Measurements from ENCODE around the gene AFAP1L1.

The AFAP1L1 gene

GRCh38 chr5:149374801-149375200 lies 103.1 kb downstream of the AFAP1L1 start:
- Histone ChIP-seq H3K23ac (ENCODE audit: low read depth, low read length, poor library complexity) (no peak overlapping the region), H4K8ac (ENCODE audit: low read depth, low read length) (no peak overlapping the region), H3K9ac (ENCODE audit: low read depth, low read length, poor library complexity) (no peak overlapping the region), H2AFZ (ENCODE audit: low read length) (no peak overlapping the region), H3K4me1 (ENCODE audit: control insufficient read depth in 2 of 2, insufficient read depth in 1 of 2, low read depth in 1 of 2, low read length in 2 of 2) (peaks cover 0 to 3% of the 10 kb centered on the region in 2 donors), H2BK12ac (ENCODE audit: low read length) (no peak overlapping the region), H3K18ac (ENCODE audit: low read length) (no peak overlapping the region), H2BK5ac (ENCODE audit: low read length) (no peak overlapping the region), H3K27ac (replicated peaks; ENCODE audit: low read length) (no peak overlapping the region), H3K9me3 (replicated peaks in 1 of 2; ENCODE audit: control insufficient read depth in 2 of 2, insufficient read depth in 1 of 2, low read depth in 1 of 2, low read length in 2 of 2) (no peaks in the 10 kb centered on the region), H3K36me3 (replicated peaks in 1 of 2; ENCODE audit: control insufficient read depth in 2 of 2, insufficient read depth in 2 of 2, low read length in 2 of 2) (peaks cover 0 to 2% of the 10 kb centered on the region in 2 donors), H3K4ac (ENCODE audit: low read length) (no peak overlapping the region), H3K14ac (ENCODE audit: low read length) (no peak overlapping the region), H3K4me3 (ENCODE audit: low read length in 2 of 2) (no peak overlapping the region), H2AK5ac (ENCODE audit: low read depth, low read length) (no peak overlapping the region), H3K27me3 (ENCODE audit: control insufficient read depth in 3 of 3, insufficient read depth in 3 of 3, low read depth in 1 of 3, low read length in 3 of 3) (no peaks in the 10 kb centered on the region), H4K91ac (ENCODE audit: low read depth, low read length, poor library complexity) (no peak overlapping the region), H2BK15ac (ENCODE audit: low read length) (no peak overlapping the region), H3K4me2 (ENCODE audit: insufficient read depth, low read length, poor library complexity, severe bottlenecking) (no peak overlapping the region), H3K79me1 (ENCODE audit: low read depth, low read length) (no peaks in the 10 kb centered on the region), H2BK120ac (ENCODE audit: low read depth, low read length) (no peak overlapping the region)
- WGBS, 2 donors (ENCODE audit: extremely low coverage in 2 of 2, insufficient read length in 2 of 2, insufficient replicate concordance in 1 of 2), result no CpG with 5 or more reads among the region's 3 CpGs
- no peak for DNase-seq (ENCODE audit: low spot score)

- no peak for DNase-seq (ENCODE audit: low spot score)
- Histone ChIP-seq H2BK5ac (ENCODE audit: low read length) (no peak overlapping the region), H2AFZ (ENCODE audit: low read length) (no peak overlapping the region), H2BK12ac (ENCODE audit: low read length) (no peak overlapping the region), H3K4ac (ENCODE audit: low read length) (no peak overlapping the region), H2AK5ac (ENCODE audit: low read depth, low read length) (no peak overlapping the region), H3K27ac (replicated peaks; ENCODE audit: low read length) (no peak overlapping the region), H3K4me3 (ENCODE audit: low read length in 2 of 2) (no peak overlapping the region), H3K79me1 (ENCODE audit: low read depth, low read length) (no peaks in the 10 kb centered on the region), H3K4me2 (ENCODE audit: insufficient read depth, low read length, poor library complexity, severe bottlenecking) (no peak overlapping the region), H3K36me3 (replicated peaks in 1 of 2; ENCODE audit: control insufficient read depth in 2 of 2, insufficient read depth in 2 of 2, low read length in 2 of 2) (peaks cover 0 to 2% of the 10 kb centered on the region in 2 donors), H2BK15ac (ENCODE audit: low read length) (no peak overlapping the region), H3K18ac (ENCODE audit: low read length) (no peak overlapping the region), H4K91ac (ENCODE audit: low read depth, low read length, poor library complexity) (no peak overlapping the region), H3K9me3 (replicated peaks in 1 of 2; ENCODE audit: control insufficient read depth in 2 of 2, insufficient read depth in 1 of 2, low read depth in 1 of 2, low read length in 2 of 2) (no peaks in the 10 kb centered on the region), H3K27me3 (ENCODE audit: control insufficient read depth in 3 of 3, insufficient read depth in 3 of 3, low read depth in 1 of 3, low read length in 3 of 3) (no peaks in the 10 kb centered on the region), H3K9ac (ENCODE audit: low read depth, low read length, poor library complexity) (no peak overlapping the region), H3K14ac (ENCODE audit: low read length) (no peak overlapping the region), H4K8ac (ENCODE audit: low read depth, low read length) (no peak overlapping the region), H2BK120ac (ENCODE audit: low read depth, low read length) (no peak overlapping the region), H3K23ac (ENCODE audit: low read depth, low read length, poor library complexity) (no peak overlapping the region), H3K4me1 (ENCODE audit: control insufficient read depth in 2 of 2, insufficient read depth in 1 of 2, low read depth in 1 of 2, low read length in 2 of 2) (peaks cover 0 to 4% of the 10 kb centered on the region in 2 donors)
- WGBS, 2 donors (ENCODE audit: extremely low coverage in 2 of 2, insufficient read length in 2 of 2, insufficient replicate concordance in 1 of 2), result no CpG with 5 or more reads among the region's 6 CpGs
Measured at GRCh38 chr5:149375434-149375833, 103.8 kb downstream of the AFAP1L1 start.

- WGBS, 2 donors (ENCODE audit: extremely low coverage in 2 of 2, insufficient read length in 2 of 2, insufficient replicate concordance in 1 of 2), result no CpG with 5 or more reads among the region's 12 CpGs
- H2BK5ac ChIP-seq (ENCODE audit: low read length), result no peak overlapping the region
- H4K91ac ChIP-seq (ENCODE audit: low read depth, low read length, poor library complexity), result peak overlapping the region; percentile 28
- no peak overlapping the region for H3K18ac ChIP-seq (ENCODE audit: low read length)
- no peak for DNase-seq (ENCODE audit: low spot score)
- no peak overlapping the region for H2AFZ ChIP-seq (ENCODE audit: low read length)
- no peak overlapping the region for H3K4ac ChIP-seq (ENCODE audit: low read length)
- no peak overlapping the region for H3K23ac ChIP-seq (ENCODE audit: low read depth, low read length, poor library complexity)
- H2BK15ac ChIP-seq (ENCODE audit: low read length), result peak overlapping the region; percentile 31
- H3K79me1 ChIP-seq (ENCODE audit: low read depth, low read length), result no peaks in the 10 kb centered on the region
- no peak overlapping the region for H4K8ac ChIP-seq (ENCODE audit: low read depth, low read length)
- no peak overlapping the region for H2BK12ac ChIP-seq (ENCODE audit: low read length)
- H3K9me3 ChIP-seq (replicated peaks in 1 of 2; ENCODE audit: control insufficient read depth in 2 of 2, insufficient read depth in 1 of 2, low read depth in 1 of 2, low read length in 2 of 2), result no peaks in the 10 kb centered on the region
- H3K4me3 ChIP-seq (ENCODE audit: low read length in 2 of 2), result no peak overlapping the region
- H3K36me3 ChIP-seq (replicated peaks in 1 of 2; ENCODE audit: control insufficient read depth in 2 of 2, insufficient read depth in 2 of 2, low read length in 2 of 2), result peaks cover 0 to 2% of the 10 kb centered on the region in 2 donors
- H3K4me2 ChIP-seq (ENCODE audit: insufficient read depth, low read length, poor library complexity, severe bottlenecking), result no peak overlapping the region
- H2BK120ac ChIP-seq (ENCODE audit: low read depth, low read length), result no peak overlapping the region
- no peak overlapping the region for H3K14ac ChIP-seq (ENCODE audit: low read length)
- H2AK5ac ChIP-seq (ENCODE audit: low read depth, low read length), result no peak overlapping the region
- no peak overlapping the region for H3K9ac ChIP-seq (ENCODE audit: low read depth, low read length, poor library complexity)
- H3K27ac ChIP-seq (replicated peaks; ENCODE audit: low read length), result no peak overlapping the region
- H3K4me1 ChIP-seq (ENCODE audit: control insufficient read depth in 2 of 2, insufficient read depth in 1 of 2, low read depth in 1 of 2, low read length in 2 of 2), result peaks cover under 1 to 10% of the 10 kb centered on the region in 2 donors
- H3K27me3 ChIP-seq (ENCODE audit: control insufficient read depth in 3 of 3, insufficient read depth in 3 of 3, low read depth in 1 of 3, low read length in 3 of 3), result no peaks in the 10 kb centered on the region
Measured at GRCh38 chr5:149376104-149376503, 104.4 kb downstream of the AFAP1L1 start.

GRCh38 chr5:149376711-149377447 lies 105.2 kb downstream of the AFAP1L1 start:
- H3K27ac ChIP-seq (replicated peaks; ENCODE audit: low read length), result no peak overlapping the region
- H4K8ac ChIP-seq (ENCODE audit: low read depth, low read length), result no peak overlapping the region
- H2AFZ ChIP-seq (ENCODE audit: low read length), result no peak overlapping the region
- H2BK120ac ChIP-seq (ENCODE audit: low read depth, low read length), result no peak overlapping the region
- no peaks in the 10 kb centered on the region for H3K79me1 ChIP-seq (ENCODE audit: low read depth, low read length)
- no peak for DNase-seq (ENCODE audit: low spot score)
- no peak overlapping the region for H3K18ac ChIP-seq (ENCODE audit: low read length)
- no peak overlapping the region for H3K4ac ChIP-seq (ENCODE audit: low read length)
- H4K91ac ChIP-seq (ENCODE audit: low read depth, low read length, poor library complexity), result no peak overlapping the region
- no peaks in the 10 kb centered on the region for H3K27me3 ChIP-seq (ENCODE audit: control insufficient read depth in 3 of 3, insufficient read depth in 3 of 3, low read depth in 1 of 3, low read length in 3 of 3)
- H3K4me2 ChIP-seq (ENCODE audit: insufficient read depth, low read length, poor library complexity, severe bottlenecking), result no peak overlapping the region
- no peak overlapping the region for H2BK12ac ChIP-seq (ENCODE audit: low read length)
- H3K9ac ChIP-seq (ENCODE audit: low read depth, low read length, poor library complexity), result no peak overlapping the region
- H3K9me3 ChIP-seq (replicated peaks in 1 of 2; ENCODE audit: control insufficient read depth in 2 of 2, insufficient read depth in 1 of 2, low read depth in 1 of 2, low read length in 2 of 2), result no peaks in the 10 kb centered on the region
- H3K14ac ChIP-seq (ENCODE audit: low read length), result no peak overlapping the region
- no peak overlapping the region for H2BK5ac ChIP-seq (ENCODE audit: low read length)
- peaks cover 6 to 16% of the 10 kb centered on the region in 2 donors for H3K4me1 ChIP-seq (ENCODE audit: control insufficient read depth in 2 of 2, insufficient read depth in 1 of 2, low read depth in 1 of 2, low read length in 2 of 2)
- no peak overlapping the region for H2AK5ac ChIP-seq (ENCODE audit: low read depth, low read length)
- H3K23ac ChIP-seq (ENCODE audit: low read depth, low read length, poor library complexity), result no peak overlapping the region
- H2BK15ac ChIP-seq (ENCODE audit: low read length), result no peak overlapping the region
- WGBS, 2 donors (ENCODE audit: extremely low coverage in 2 of 2, insufficient read length in 2 of 2, insufficient replicate concordance in 1 of 2), result no CpG with 5 or more reads among the region's 7 CpGs
- H3K36me3 ChIP-seq (replicated peaks in 1 of 2; ENCODE audit: control insufficient read depth in 2 of 2, insufficient read depth in 2 of 2, low read length in 2 of 2), result peaks cover 0 to 2% of the 10 kb centered on the region in 2 donors
- no peak overlapping the region for H3K4me3 ChIP-seq (ENCODE audit: low read length in 2 of 2)
